Measurements from ENCODE around the gene HCCS. TPM values are rescaled to one million over a fixed set of nuclear protein-coding genes. Genes with fewer than 3 reads are reported as not detected.

Gene HCCS
- total RNA-seq: 10 to 100 TPM; 34.2 to 36.4 TPM

DNA sequence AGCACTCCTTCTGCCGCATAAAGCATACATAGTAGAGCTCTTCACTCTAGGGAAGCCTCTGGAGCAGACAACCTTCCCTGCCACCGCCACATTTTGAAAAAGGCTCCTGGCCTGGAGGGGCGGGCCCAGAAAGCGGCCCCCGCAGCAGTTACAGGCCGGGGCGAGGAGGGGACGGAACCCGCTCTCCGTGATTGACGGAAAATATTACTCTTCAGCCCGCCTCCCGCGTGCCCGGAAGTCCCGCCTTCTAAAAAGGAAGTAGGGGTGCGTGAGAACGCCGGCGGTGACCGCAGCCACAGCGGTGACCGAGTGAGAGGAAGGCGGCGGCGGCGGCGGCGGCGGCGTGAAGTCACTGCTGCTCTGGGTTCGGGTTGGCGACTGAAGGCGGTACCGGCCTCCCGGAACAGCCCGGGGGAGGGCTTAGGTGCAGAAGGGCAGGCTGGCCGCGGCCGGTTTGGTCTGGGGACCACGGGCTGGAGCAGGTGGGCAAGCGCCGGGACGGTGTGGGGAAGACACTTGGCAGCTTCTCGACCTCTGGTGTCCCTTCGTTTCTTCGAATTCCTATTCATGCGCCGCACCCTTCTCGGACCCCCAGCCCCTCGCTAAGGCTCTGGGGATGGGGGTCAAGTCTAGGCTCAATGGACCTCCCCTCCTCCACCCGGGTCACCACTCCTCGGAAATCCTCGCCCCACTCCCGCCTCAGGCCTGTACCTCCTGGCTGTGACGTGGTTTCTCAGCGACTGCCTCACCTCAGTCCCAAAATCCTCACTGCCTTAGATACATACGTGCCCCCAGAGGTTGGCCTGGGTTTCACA, at the start of gene HCCS:
TSS of gene HCCS (plus strand) at position 296 of the 815 bp plus-strand sequence. CDS start 729 bp downstream, outside the sequence.
- ChIA-PET CTCF (interaction anchor here (0.6 kb wide), 1 partner anchor 32 kb away, joined by 3 read pairs; no protein-coding TSS in a partner anchor), POLR2A (no interaction called here)

DNA sequence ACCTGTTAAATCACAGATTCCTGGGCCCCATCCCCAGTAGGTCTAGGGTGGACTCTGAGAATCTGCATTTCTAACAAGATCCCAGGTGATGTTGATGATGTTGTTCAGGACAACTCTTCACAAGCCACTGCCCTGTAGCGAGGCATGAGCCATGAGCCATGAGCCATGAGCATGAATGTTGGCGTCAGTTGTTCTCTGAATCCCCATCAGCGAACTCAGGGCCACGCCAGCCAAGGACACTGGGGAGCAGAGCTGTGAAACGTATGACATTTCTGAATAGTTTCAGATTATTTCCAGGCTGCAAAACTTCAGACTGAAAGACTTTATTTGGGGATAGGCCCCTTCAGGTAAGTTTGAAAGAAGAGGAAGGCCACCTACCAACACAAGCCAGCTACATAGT, 46.9 kb upstream of the HCCS start:
- POLR2A ChIA-PET: no interaction called here
- CTCF ChIA-PET: no interaction called here

DNA sequence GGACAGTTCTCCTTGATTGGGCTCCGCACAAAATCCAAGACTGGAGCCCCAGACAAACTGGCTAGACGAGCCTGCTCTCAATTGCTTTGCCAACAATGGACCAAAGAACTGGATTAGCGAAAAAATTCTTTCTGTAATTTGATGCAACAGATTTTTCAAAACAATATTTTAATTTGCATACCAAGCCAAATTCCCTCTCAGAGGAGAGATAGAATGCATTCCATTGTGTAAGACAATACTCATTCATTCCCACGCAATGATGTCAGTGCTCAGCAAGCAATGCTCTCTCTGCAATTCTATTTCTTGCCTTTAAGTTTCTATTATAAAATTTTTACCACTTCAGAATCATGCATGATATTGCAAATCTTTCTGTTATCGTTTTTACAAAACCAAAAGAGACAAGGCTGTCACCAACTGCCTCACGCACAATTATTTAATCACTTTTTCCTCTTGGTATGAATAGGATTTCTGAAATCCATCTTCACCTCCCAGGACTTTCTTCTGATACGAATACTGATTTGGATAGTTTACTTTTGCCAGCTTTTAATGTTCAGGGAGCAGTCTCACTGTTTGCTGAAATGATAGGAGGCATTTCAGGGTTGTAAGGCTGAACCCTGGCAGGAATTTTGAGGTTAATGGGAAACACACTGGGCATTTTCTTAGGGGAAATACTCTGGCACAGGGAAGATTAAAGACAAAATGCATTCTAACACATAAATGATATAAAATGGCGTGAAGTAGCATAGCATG, 46.1 kb upstream of the HCCS start:
- CTCF ChIA-PET: no interaction called here
- POLR2A ChIA-PET: no interaction called here

DNA sequence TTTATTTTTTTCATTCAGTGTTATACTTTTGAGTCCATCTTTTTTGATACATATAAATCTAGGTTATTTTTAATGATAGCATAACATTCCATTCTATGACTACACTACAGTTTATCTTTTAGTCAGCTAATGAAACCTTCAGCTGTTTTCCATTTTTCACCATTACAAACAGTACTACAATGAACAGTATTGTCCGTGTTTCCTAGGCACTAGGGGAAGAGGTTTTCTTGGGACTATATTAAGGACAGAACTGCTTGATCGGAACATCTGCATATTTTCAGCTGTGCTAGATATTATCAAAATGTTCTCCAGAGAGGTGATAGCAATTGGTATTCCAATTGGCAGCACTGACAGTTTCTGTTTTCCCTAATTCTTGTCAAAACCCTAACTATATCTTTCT, 44.3 kb upstream of the HCCS start:
- POLR2A ChIA-PET: no interaction called here

DNA sequence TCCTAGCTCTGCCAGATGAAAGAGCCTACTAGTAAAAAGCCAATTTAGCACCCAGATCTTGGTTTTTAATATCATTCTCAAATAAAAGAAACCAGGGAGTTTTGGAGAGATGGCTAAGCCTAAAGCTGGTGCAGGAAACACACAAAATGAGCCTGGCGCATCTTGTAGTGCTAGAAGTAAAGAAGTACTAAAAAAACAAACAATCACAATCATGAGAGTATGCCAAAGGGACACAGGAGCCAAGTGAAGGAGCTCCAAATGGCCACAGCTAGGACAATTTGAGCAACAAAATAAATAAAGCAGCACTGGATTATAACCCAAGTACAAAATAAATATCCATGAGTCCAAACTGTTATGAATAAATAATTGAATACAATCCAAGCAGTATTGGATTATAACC, 37.8 kb upstream of the HCCS start:
- POLR2A ChIA-PET: no interaction called here
- CTCF ChIA-PET: no interaction called here

More for the DNA sequence above, 44.3 kb upstream of the HCCS start:
- CTCF ChIA-PET: no interaction called here

DNA sequence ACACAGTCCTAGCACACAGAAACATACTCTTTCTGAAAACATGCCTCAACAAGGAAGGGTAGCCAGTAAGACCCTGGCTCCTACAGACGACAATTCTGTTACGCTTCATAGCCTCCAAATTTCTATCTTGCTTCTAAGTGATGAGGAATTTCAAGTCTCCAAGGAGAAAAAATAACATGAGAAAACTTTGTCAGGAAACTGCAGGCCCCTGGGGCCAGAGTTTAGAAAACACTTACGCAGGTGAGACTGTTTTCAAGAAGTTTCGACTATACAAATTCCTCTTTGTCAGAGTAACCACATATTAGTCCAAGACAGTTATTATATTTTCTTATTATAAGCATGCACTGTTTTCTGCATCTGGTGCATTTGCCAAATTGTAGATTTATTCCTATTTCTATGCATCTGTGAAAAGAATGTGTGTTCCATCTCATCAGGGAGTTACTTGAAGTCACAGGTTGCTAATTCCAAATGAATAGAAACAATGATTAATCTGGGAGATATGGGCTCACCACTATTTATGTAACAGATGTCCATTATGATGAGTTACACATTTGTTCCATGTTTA, 30.3 kb upstream of the HCCS start:
- ChIA-PET CTCF (no interaction called here), POLR2A (no interaction called here)

DNA sequence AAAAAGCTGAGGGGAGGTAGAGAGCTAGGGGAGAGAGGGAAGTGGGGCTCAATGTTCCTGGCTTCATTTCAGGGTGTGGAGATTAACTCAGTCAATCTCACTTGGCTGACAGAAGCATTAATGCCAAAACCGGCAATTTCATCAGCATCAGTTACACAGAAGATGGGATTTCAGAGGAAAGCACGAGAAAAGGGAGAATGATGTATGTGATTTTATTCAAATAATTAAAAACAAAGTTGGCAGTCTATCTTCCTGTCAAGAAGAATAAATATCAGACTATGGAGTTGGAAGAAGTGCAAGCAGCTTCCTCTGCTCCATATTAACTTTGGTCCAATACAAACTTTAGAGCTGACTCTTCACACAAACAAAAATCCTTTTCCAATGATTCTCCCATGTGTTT, 29.6 kb upstream of the HCCS start:
- ChIA-PET CTCF (no interaction called here), POLR2A (no interaction called here)

DNA sequence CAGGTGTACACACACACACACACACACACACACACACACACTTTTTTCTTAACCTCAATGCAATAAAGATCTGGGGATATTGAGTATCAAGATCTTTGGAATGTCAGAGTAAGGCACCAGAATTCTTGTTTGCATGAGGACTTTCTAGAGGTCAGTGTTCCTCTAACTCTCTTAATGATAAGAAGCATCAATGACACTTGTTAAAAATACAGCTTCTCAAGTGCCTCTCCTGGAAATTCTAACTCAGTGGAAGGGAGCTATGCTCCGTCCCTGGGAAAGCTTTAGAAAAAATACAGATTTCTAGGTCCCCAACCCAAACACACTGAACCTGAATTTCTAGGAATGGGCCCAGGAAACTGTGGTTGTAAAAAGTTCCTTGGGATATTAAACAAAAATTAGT, 25.8 kb upstream of the HCCS start:
- POLR2A ChIA-PET: no interaction called here
- CTCF ChIA-PET: no interaction called here

DNA sequence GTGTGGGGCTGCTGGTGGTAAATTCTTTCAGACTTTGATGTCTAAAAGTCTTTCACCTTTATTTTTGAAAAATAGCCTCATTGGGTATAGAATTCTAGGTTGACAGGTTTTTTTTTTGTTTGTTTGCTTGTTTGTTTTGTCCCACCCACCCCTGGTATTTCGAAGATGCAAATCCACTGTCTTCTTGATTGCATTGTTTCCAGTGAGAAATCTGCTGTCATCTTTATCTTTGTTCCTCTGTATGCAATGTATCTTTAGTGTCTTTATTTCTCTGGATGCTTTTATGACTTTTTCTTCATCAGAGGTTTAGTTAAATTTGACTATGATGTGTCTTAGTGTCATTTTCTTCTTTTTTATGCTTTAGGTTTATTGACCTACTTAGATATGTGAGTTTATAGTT, 21.3 kb upstream of the HCCS start:
- CTCF ChIA-PET: no interaction called here

DNA sequence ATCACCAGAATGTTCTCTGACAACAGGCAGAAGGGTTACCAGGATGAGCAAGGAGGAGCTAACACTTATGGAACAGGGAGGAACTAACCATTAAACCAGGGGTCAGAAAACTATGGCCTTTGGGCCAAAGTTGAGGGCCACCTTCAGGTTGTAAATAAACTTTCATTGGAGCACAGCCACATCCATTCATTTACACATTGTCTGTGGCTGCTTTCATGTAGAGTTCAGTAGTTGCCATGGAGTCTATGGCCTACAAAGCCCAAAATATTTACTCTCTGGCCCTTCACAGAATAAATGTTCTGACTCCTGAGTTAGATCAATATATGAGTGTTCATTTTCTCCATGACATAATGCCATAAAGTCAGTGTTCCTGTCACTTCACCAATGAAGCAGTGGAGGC, 13.2 kb upstream of the HCCS start:
- ChIA-PET POLR2A (no interaction called here), CTCF (no interaction called here)

More for the DNA sequence above, 21.3 kb upstream of the HCCS start:
- POLR2A ChIA-PET: no interaction called here

DNA sequence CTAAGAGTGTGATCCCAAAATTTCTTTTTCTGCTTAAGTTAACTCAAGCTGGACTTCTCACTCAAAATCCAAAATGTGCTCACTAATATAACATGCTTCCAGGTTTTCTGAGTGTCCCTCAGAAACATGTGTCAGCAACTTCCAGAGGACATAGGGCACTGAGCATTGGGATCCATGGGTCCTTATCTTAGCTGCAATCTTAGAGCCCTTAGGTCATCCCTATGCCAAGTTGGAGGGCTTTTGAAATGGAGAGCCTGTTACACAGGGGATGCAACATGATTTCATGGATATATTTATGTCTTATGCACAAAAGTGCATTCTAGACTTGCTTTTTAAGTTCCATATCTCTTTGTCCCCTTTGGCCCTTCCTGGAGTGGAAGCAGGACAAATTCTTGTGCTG, 11.7 kb upstream of the HCCS start:
- POLR2A ChIA-PET: no interaction called here
- CTCF ChIA-PET: no interaction called here

DNA sequence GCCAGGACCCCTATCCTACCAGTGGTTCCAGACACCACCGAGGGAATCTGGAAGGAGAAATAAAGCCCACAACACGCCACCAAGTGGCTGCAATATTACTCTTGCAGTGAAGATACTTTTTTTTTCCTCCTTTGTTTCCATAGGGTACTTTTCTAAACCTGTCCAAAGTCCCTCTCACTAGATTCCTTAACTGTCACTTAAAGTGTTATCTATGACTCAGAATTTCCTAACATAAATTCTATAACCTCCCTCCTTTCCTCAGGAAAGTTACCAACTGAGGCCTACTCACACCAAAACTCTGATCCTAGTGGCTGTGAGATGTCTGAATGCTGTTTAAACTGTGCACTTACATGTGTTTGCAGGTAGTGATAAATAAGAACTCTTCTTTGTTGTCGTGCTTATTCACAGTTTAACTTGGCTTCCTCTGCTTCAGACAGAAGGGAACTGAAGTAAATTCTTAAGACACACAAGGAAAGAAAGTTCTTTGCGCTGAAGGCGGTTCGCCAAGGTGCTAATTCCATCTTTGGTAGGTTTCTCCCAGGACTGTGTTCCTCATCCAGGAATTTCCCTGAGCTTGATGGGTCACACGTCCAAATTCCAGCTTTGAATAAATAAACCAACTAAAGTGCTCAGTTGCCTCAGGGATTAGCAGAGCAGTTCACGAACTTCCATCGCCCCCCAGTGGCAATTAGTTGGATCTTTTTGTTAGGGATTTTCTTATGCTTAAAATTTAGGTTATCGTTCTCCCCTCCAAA, 10.7 kb upstream of the HCCS start:
- ChIA-PET CTCF (no interaction called here), POLR2A (no interaction called here)

DNA sequence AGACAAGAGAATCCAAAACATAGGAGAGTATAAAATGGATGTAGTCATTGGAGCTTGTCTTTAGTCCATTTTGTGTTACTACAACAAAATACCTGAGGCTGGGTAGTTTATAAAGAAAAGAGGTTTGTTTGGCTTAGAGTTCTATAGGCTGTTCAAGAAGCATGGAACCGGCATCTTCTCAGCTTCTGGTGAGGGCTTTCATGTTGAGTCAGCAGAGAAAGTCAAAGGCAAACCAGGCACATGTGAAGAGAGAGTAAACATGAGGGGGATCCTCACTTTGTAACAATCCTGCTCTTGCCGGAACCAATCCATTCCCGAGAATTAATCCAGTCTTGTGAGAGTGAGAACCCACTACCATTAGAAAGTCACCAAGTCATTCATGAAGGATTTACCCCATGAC, 8.1 kb upstream of the HCCS start:
- CTCF ChIA-PET: interaction anchor here (0.8 kb wide), 1 partner anchor 913 kb away, joined by 4 read pairs; no protein-coding TSS in a partner anchor
- POLR2A ChIA-PET: no interaction called here

DNA sequence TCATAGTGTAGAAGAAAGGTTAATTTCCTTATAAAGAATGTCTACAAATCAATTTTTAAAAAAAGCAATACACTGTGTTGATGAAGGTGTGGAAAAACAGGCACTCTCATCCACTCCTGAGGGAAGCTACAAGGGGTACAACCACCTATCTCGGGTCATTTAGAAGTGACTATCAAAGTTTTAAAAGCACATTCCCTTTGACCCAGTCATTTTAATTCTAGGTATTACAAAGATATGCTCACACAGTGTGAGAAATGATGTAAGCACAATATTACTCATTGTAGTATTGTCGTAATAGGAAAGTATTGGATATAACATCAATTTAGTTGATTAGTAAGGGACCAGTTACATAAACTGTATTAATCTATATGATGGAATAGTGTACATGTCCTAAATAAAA, 7.4 kb upstream of the HCCS start:
- ChIA-PET POLR2A (no interaction called here), CTCF (no interaction called here)

DNA sequence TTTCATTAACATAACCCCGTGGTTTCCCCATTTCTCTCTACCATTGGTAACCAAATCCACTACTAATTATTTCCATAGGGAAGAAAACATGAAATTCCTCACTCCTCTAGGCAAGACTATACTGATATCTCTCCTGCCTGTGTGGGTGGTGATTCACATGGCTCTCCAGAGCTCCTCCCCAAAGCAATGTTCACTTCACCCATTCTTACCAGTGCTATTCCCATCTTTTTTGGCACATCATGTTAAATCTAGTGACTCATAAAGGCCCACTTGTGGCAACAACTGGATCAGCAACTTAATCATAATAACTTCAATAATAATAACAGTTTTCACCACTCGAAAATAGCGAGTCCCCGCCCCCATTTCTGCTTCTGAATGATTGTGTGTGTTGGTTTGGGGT, 6.1 kb upstream of the HCCS start:
- CTCF ChIA-PET: no interaction called here

DNA sequence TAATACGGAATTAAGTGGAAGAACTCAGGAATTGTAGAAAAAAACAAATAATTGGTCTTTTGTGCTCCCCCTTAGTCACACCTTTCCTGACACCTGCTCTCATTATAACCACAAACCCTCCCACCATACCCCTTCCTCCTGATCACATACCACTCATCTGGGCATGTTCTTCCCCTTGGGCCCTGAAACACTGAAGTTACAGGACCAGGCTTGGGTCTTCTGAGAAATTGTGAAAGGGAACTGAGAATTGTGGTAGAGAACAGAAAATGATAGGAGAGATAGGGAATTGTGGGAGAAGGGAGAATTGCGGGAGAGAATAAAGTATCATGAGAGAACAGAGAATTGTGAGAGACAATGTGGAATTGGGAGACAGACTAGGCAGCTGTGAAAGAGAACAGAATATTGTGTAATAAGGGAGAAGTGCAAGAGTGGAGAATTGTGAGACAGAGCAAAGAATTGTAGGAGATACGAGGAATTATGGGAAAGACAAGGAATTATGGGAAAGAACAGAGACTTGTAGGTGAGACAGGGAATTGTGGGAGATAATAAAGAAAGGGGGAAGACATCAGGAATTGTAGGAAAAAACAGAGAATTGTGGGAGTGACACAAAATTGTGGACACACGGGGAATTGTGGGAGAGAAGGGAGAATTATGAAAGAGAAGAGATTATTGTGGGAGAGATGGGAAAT, 2.7 kb upstream of the HCCS start:
- CTCF ChIA-PET: no interaction called here
- POLR2A ChIA-PET: no interaction called here

More for the DNA sequence above, 6.1 kb upstream of the HCCS start:
- POLR2A ChIA-PET: no interaction called here

DNA sequence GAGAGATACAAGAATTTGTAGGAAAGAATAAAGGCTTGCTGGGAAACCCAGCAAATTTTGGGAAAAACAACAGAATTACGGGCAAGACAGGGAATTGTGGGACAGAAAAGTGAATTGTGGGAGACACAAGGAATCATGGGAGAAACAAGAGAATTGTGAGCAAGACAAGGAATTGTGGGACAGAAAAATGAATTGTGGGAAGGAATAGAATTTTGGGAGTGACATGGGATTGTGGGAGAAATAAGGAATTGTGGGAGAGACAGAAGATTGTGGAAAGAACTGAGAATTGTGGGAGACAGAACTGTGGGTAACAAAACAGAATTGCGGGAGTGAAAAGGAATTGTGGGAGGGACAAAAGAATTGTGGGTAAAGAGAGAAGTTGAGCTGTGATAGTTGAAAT, 1.2 kb upstream of the HCCS start:
- CTCF ChIA-PET: no interaction called here
- POLR2A ChIA-PET: no interaction called here

DNA sequence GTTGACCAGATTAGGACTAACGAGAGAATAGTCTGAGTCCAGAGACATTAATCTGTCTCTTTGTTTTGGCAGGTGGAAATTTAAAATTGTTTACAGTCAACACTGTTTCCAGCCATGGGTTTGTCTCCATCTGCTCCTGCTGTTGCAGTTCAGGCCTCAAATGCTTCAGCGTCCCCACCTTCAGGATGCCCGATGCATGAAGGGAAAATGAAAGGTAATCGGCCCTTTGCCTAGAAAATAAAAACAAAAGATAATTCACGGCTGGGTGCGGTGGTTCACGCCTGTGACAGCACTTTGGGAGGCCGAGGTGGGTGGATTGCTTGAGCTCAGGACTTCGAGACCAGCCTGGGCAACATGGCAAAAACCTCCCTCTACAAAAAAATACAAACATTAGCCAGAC, 815 bp downstream of the HCCS start:
- POLR2A ChIA-PET: no interaction called here
- CTCF ChIA-PET: interaction anchor here (0.6 kb wide), 1 partner anchor 31 kb away, joined by 3 read pairs; no protein-coding TSS in a partner anchor

DNA sequence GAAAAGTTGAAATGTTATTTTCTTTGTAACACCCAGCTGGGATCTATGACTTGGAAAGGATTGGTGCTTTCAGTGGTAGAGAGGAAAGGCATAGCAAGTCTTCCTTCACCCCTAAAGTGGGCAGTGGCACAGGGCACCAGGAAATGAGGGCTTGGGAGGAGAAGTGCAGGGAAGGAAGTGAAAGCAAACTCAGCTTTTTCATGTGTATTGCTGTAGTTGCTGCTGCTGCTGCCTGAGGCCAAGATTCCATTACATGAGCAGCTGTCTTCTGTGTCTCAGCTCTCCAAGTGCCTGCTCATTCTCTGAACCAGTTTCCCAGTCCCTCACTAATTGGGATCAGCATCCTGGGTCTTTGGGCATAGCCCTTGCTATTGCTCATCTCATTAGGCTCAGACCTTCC, 2.6 kb downstream of the HCCS start:
- ChIA-PET CTCF (no interaction called here), POLR2A (no interaction called here)

DNA sequence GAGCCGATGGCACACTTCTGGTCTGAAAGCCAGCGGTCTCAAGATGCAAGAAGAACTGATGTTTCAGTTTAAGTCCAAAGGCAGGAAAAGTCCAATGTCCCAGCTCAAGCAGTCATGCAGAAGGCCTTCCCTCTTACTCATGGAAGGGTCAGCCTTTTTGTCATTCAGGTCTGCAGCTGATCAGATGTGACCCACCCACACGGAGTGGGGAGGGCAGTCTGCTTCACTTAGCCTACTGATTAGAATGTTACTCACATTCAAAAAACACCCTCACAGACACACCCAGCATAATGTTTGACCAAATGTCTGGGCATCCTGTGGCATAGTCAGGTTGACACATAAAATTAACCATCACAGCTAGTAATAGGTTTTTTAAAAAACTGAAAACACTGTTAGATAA, 6.6 kb downstream of the HCCS start:
- POLR2A ChIA-PET: no interaction called here
- CTCF ChIA-PET: no interaction called here

Measured in activated CD8-positive, alpha-beta memory T cell treated with anti-CD3 and anti-CD28 coated beads for 36 hours (primary cell).